HG02798 (cell line): ENCODE data around the gene MYNN.

ENCODE experiments used
- ATAC-seq: cut with Tn5 transposase; IDR thresholded peaks from one replicate; pipeline ENCODE4 v1.9.1; 2021; ENCODE audit warnings: mild to moderate bottlenecking; ENCODE audit not compliant: unreplicated experiment, poor library complexity

MYNN gene

GRCh38 chr3:169822983-169823382 is 49.8 kb downstream of the MYNN start:
- no peak for ATAC-seq

GRCh38 chr3:169825316-169825715 is 52.1 kb downstream of the MYNN start:
- no peak for ATAC-seq

GRCh38 chr3:169827712-169828111 is 54.5 kb downstream of the MYNN start:
- ATAC-seq = no peak

GRCh38 chr3:169835533-169835932 is 62.3 kb downstream of the MYNN start:
- ATAC-seq = peak; percentile 10

- peak; percentile 91 for ATAC-seq
Measured at GRCh38 chr3:169836078-169836941, 63.1 kb downstream of the MYNN start.

GRCh38 chr3:169836942-169837275 is 63.7 kb downstream of the MYNN start:
- ATAC-seq = no peak

- ATAC-seq = no peak
Measured at GRCh38 chr3:169838511-169839030, 65.4 kb downstream of the MYNN start.
